ENCODE results near the gene FAM24B.

Gene FAM24B

GRCh38 chr10:122822973-122823690 lies 56.2 kb downstream of the FAM24B start:
- no peak for DNase-seq

- DNase-seq, result no peak
Observed at GRCh38 chr10:122821808-122822207, 57.6 kb downstream of the FAM24B start.

GRCh38 chr10:122815458-122815857 lies 63.9 kb downstream of the FAM24B start:
- DNase-seq, result no peak

- DNase-seq, result no peak
Observed at GRCh38 chr10:122814493-122814892, 64.9 kb downstream of the FAM24B start.

GRCh38 chr10:122812751-122813150 lies 66.6 kb downstream of the FAM24B start:
- DNase-seq, result no peak

- DNase-seq, result no peak
Observed at GRCh38 chr10:122802282-122802681, 77.1 kb downstream of the FAM24B start.

Measured in activated CD8-positive, alpha-beta memory T cell treated with anti-CD3 and anti-CD28 coated beads for 24 hours (primary cell).